Inflammatory macrophage treated with lipopolysaccharide for 1 hour (primary cell): ENCODE measurements around the gene FOXP1.
"Not testable (repeated sequence)": the region's sequence is repeated elsewhere in the genome, so short reads cannot be mapped to it uniquely, and the experiment has no call there.

Experiments
- DNase-seq, 2 donors: peaks; one replicate each; pipeline ENCODE4 v3.0.0-alpha.2; 2020 to 2022

FOXP1 gene

GRCh38 chr3:70982700-70983140, 600.8 kb downstream of the FOXP1 start:
- peak in 1 of 2 donors; percentile 4 for DNase-seq

DNA sequence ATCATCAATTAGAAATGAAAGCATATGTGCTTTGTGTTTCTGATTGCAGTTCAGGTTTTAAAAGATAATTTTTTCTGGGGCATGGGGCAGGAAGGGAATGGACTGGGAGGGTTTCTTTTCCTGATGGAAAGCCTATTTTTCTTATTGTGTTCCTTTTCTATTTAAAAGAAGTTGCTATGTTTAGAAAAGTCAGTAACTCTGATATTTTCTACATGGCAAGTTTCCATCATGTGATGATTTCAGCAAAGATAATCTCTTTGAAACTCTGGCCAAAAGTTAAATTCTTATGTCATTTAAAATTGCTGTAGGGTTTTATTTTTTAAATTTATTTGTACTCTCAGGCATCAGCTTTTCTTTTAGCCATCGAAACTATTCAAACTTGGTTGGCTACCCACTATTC, 601.2 kb downstream of the FOXP1 start:
- DNase-seq, result no peak

DNA sequence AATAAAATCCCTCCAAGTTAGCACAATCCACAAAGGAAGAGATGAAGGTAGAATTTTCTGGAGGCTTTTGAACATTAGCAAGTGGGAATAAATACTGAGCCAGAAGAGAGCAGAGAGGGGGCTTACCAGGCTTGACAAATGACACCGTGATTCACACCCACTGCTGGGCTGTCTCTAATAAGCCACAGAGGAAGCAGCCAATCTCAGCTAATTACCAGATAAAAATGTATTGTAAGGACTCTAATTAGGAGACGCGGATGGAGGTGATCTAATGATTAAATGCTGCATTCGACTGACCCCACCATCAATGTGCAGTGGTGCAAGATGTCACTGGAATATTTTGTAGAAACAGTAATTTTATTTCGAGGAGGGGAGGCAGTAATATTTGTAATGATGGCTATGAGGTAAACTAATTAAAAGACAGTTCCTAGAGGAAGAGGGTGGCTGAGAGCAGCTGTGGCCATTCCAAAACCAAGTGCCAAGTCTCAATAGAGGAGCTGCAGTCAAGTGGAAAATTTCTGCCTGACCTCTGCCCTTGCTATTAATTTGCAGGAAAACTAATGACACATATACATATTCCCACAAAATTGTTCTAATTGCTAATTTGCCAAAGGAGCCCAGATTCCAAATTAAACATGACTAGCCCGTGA, 602.2 kb downstream of the FOXP1 start:
- DNase-seq, result no peak

DNA sequence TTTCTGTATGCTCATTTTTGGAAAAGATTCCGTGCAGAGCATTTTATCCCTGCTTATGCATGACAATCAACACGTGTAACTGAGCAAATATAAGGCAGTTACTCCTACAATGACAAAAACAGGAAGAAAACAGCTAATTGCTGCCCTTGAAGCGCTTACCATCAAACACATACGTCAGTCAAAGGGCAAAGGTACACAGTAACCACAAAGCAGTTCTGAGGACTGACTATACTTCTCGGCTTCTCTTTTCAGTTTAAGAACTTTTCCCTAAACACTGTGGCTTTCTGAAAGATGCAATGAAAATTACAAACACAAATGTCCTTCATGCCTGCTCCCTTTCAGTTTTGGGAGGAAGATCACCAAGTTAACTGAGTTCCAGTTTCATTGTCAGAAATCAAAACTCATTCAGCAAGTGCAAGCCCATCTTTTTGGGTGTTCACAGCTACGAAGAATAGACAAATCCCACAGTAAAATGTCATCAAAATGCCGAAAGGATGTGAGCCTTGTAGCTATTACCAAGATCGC, 602.8 kb downstream of the FOXP1 start:
- DNase-seq, result no peak

- no peak for DNase-seq
These were observed 603.4 kb downstream of the FOXP1 start for GRCh38 chr3:70979983-70980645.

DNA sequence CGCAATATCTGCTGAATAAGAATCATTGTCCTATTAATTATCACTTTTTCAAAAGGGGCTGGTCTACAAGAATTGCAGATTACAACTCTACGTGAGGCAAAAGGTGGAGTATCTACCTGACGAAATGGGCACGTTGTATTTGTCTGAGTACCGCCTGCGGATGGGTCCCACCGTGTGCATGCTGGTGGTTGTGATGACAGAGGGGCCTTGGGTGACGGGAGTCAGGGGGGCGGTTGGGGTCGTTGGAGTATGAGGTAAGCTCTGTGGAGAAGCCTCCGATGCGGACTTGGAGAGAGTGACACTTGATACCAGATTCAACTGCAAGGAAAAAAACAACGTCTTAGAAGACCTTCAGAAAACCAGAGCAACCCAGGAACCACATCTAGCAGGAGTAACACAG, 605.8 kb downstream of the FOXP1 start:
- no peak for DNase-seq

- not testable (repeated sequence) for DNase-seq
These were observed 607.5 kb downstream of the FOXP1 start for GRCh38 chr3:70975981-70976380.

GRCh38 chr3:70974747-70975146, 608.8 kb downstream of the FOXP1 start:
- DNase-seq, result peak; percentile 38 to 42

- peak in 1 of 2 donors; percentile 39 for DNase-seq
These were observed 610.0 kb downstream of the FOXP1 start for GRCh38 chr3:70973558-70973957.

GRCh38 chr3:70972855-70973254, 610.7 kb downstream of the FOXP1 start:
- no peak for DNase-seq

DNA sequence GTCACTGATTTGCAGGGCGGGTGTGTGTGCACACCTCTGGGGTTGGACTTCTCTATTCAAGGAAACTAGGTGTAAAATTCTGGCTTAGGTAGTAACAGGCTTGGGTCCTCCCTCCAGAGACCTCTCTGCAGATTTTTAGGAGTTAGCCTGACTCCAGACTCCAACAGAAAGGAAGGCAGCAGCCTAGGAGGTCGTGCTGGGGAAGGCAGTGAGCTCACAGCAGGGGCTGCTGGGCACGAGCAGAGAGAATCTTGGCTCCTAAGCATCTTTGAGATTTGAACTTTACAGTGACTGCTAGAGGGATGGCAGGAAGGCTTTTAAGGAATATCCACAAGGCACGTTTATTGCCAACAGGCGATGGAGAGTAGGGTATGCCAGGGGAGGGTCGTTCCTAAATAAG, 612.6 kb downstream of the FOXP1 start:
- no peak for DNase-seq

DNA sequence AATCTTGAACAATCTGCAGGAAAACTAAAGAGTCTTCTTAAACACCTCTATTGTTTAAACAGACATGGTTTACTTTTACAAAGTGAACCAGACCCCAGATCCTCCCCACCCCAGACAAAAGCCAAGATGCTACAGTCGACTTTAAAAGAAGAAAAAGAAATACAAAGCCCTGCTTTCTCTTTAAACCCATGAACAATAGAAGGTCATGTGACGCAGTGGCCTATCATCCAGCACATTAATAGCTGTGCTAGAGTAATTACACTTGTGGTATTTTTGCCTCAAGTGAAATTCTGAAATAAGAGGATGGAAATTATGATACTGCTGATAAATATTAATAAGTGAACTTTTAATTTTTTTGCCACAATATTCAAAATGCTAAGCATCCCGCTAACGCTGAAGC, 613.4 kb downstream of the FOXP1 start:
- DNase-seq, result no peak

DNA sequence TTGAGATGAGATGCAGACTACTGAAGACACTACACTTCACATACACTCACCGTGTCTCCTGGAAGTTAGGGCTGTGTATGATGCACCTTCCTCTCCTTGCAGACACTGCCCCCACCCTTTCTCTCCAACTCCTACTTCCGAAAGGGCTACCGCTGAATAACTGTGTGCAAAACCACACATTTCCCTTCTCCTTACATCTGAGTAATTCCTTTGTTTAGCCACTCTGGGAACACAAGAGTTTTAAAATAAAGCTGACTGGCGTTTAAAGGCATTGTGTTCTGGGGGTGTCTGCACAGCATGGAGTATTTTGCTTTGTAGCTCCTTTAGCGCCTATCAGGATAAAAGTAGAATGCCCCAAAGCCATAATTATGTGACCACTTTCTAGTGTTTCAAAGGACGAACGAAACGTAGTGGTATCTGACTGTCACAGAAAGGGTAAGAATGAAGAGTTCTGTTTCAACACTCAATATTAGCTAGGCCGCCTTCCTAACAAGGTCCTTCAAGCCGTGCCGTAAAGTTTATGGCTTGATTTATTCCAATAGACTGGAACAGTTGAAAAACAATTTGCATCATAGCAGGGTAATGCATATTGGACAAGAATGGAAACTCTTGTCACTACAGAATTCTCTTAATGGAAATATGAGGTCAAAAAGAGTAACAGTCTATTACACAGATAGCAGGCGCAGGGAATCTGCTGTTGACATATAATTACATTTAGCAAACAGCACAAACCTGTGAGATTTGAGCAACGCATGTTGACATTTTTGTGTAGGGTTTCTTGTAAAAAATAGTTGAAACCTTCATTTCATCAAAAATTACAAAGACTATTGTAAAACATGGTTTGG, 619.9 kb downstream of the FOXP1 start:
- no peak for DNase-seq

- no peak for DNase-seq
These were observed 623.8 kb downstream of the FOXP1 start for GRCh38 chr3:70959506-70960291.

DNA sequence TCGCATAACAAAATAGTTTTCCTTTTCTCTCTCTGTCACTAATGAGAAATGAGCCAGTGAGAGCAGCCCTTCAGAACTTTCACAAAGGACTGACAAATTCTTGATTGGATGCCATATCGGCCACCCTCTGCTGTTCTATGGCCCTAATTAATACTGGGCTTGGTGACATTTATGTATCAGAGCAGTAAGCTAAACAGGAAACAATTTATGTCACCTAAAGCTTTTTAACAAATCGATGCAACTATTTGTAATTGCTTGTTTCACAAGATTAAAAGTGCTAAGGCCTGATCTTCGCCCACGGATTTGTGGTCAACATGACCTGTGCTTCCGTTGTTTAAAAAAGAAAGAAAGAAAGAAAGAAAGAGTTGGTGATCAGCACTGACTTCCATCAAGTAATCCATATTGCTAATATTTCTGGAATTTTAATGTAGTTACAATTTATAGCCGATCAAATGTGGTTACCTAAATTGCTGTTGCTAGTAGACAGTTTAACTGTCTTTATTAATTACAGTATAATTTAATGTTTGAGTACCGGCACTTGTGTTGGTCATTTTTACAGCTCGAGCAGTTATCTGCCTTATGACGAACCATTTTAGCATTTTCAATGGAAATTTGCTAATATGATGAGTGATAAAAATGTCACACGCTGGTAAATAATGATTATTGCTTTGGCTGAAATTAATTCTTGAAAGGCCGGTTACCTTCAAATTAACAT, 631.3 kb downstream of the FOXP1 start:
- DNase-seq, result no peak

GRCh38 chr3:70951316-70951715, 632.2 kb downstream of the FOXP1 start:
- DNase-seq, result no peak

GRCh38 chr3:70947579-70947978, 635.9 kb downstream of the FOXP1 start:
- DNase-seq, result no peak

DNA sequence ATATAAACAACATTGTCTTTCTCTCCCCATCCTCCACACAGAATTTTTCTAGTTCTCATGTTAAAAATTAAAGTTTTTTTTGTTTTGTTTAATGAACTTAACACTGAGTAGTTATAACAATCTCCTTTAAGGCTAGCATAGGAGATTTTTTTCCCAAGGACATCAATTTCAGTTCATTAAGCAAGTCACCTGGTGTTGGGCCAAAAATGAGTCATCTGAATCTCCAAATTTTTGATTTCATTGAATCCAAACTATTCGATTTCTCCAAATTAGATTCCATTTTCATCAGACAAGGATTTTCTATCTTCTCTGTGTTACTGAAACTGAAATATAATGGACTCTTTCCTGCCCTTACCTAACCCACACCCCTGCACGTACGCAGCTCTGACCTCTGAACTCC, 639.6 kb downstream of the FOXP1 start:
- no peak for DNase-seq

- no peak for DNase-seq
These were observed 650.3 kb downstream of the FOXP1 start for GRCh38 chr3:70933105-70933810.

- no peak for DNase-seq
These were observed 653.5 kb downstream of the FOXP1 start for GRCh38 chr3:70930066-70930465.

GRCh38 chr3:70927239-70927638, 656.3 kb downstream of the FOXP1 start:
- DNase-seq, result no peak
